Epidermal melanocyte (primary cell): ENCODE measurements around the gene IL23R.
"Not testable (repeated sequence)": the region's sequence is repeated elsewhere in the genome, so short reads cannot be mapped to it uniquely, and the experiment has no call there.

ENCODE experiments used
- DNase-seq: peaks from one replicate; pipeline ENCODE4 v3.0.0; 2011; ENCODE audit warnings: low spot score; ENCODE audit not compliant: insufficient read length

IL23R gene

GRCh38 chr1:67193704-67194103 lies 27.4 kb downstream of the IL23R start:
- DNase-seq, result no peak

- DNase-seq, result no peak
Measured at GRCh38 chr1:67194209-67194863, 28.1 kb downstream of the IL23R start.

- DNase-seq, result no peak
Measured at GRCh38 chr1:67200755-67201154, 34.5 kb downstream of the IL23R start.

- no peak for DNase-seq
Measured at GRCh38 chr1:67201891-67202290, 35.6 kb downstream of the IL23R start.

- no peak for DNase-seq
Measured at GRCh38 chr1:67204298-67204980, 38.2 kb downstream of the IL23R start.

- not testable (repeated sequence) for DNase-seq
Measured at GRCh38 chr1:67207398-67207797, 41.1 kb downstream of the IL23R start.

GRCh38 chr1:67208217-67208616 lies 42.0 kb downstream of the IL23R start:
- DNase-seq, result no peak

GRCh38 chr1:67209521-67209920 lies 43.3 kb downstream of the IL23R start:
- no peak for DNase-seq

- DNase-seq, result no peak
Measured at GRCh38 chr1:67211589-67212563, 45.6 kb downstream of the IL23R start.

- DNase-seq, result no peak
Measured at GRCh38 chr1:67213164-67213563, 46.9 kb downstream of the IL23R start.

- DNase-seq, result no peak
Measured at GRCh38 chr1:67213948-67214347, 47.7 kb downstream of the IL23R start.

- DNase-seq, result no peak
Measured at GRCh38 chr1:67214420-67215174, 48.3 kb downstream of the IL23R start.

GRCh38 chr1:67216401-67216800 lies 50.1 kb downstream of the IL23R start:
- no peak for DNase-seq

- DNase-seq, result no peak
Measured at GRCh38 chr1:67217417-67217816, 51.2 kb downstream of the IL23R start.

- DNase-seq, result no peak
Measured at GRCh38 chr1:67217938-67218337, 51.7 kb downstream of the IL23R start.

- no peak for DNase-seq
Measured at GRCh38 chr1:67224856-67225255, 58.6 kb downstream of the IL23R start.

GRCh38 chr1:67226688-67227087 lies 60.4 kb downstream of the IL23R start:
- DNase-seq, result no peak

GRCh38 chr1:67227196-67227595 lies 60.9 kb downstream of the IL23R start:
- DNase-seq, result no peak

GRCh38 chr1:67228791-67229190 lies 62.5 kb downstream of the IL23R start:
- DNase-seq, result no peak

- no peak for DNase-seq
Measured at GRCh38 chr1:67230539-67230938, 64.3 kb downstream of the IL23R start.

GRCh38 chr1:67236277-67236676 lies 70.0 kb downstream of the IL23R start:
- DNase-seq, result no peak
